Measurements from ENCODE around the gene HECTD4. TPM values are rescaled to one million over a fixed set of nuclear protein-coding genes. Genes with fewer than 3 reads are reported as not detected.

HECTD4 gene
- total and polyA plus RNA-seq, 9 of the 15 experiments (the other 6 are each of a cell fraction or from before 2014, with no cell fraction given): 3.5 to 33.3 (median 13.5) TPM

DNA sequence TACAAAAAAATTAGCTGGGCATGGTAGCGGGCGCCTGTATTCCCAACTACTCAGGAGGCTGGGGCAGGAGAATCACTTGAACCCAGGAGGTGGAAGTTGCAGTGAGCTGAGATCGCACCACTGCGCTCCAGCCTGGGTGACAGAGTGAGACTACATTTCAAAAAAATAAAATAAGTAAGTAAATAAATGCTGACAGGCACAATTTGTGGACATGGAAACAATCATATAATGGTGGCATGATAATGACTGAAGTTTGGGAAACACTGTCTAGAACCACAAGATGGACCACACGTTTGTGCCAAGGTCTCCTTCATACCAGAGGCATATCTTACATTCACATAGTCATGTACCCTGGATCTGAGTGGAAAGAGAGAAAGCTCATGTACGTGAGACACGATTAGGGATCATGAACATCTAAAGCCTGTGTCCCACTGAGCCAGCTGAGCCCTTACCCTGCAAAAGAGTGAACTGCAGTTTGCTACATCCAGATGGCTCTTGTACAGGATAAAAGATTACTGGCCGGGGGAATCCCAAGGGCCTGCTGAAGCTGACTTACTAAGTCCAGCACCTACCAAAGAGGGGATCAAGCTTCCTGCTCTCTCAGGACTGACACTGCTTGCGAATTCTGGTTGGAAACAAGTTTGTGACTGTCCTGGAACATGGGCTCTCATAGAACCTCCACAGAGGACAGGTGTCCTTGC is 194.0 kb downstream of the HECTD4 start:
- Histone ChIP-seq H3K4me3 (no peak overlapping the region), H2AFZ (ENCODE audit: low read depth, low read length) (no peak overlapping the region), H3K79me2 (ENCODE audit: control insufficient read depth, insufficient read depth, low read length) (no peaks in the 10 kb centered on the region), H3K27ac (ENCODE audit: extremely low read depth, low read depth, low read length) (no peak overlapping the region), H3K27me3 (ENCODE audit: control insufficient read depth in 2 of 2, insufficient read depth in 2 of 2, low read length in 2 of 2) (no peaks in the 10 kb centered on the region), H3K4me1 (replicated peaks in 1 of 2; ENCODE audit: control insufficient read depth in 2 of 2, insufficient read depth in 2 of 2, low read length in 2 of 2) (no peaks in the 10 kb centered on the region), H3K36me3 (ENCODE audit: control insufficient read depth, insufficient read depth, low read length) (peaks cover 60% of the 10 kb centered on the region; the same call in 2 of the 3 replicates), H3K9ac (ENCODE audit: insufficient read depth in 1 of 2, low read depth in 2 of 2, low read length in 2 of 2) (no peak overlapping the region), H4K20me1 (replicated peaks; ENCODE audit: control insufficient read depth, insufficient read depth, low read length) (no peaks in the 10 kb centered on the region), H3K9me1 (ENCODE audit: control insufficient read depth, insufficient read depth, low read length) (peaks cover 5% of the 10 kb centered on the region), H3K4me2 (ENCODE audit: insufficient read depth, low read length) (no peak overlapping the region), H3K9me3 (replicated peaks; ENCODE audit: control insufficient read depth, insufficient read depth, low read depth, low read length) (no peaks in the 10 kb centered on the region)
- intact Hi-C loops (cut with micrococcal nuclease) (no loop called here), in situ Hi-C loops (cut with MboI) (no loop called here)
- FAIRE-seq (no peak), ATAC-seq (no peak), DNase-seq (ENCODE audit: extremely low read depth in 1 of 4, low spot score in 3 of 4) (no peak)
- WGBS (ENCODE audit: insufficient coverage, low coverage, missing lambda C conversion rate): 88% methylated on average over 9 of the region's 9 CpGs
- TF ChIP-seq C11orf30 (IDR thresholded peaks at IDR 0.05; ENCODE audit: low read depth): peak; percentile 75
- no peak for TF ChIP-seq DPF2 (IDR thresholded peaks at IDR 0.05)
- TF ChIP-seq MAFF (IDR thresholded peaks at IDR 0.05; ENCODE audit: low read length): peak; percentile 59
- TF ChIP-seq MAFK (IDR thresholded peaks at IDR 0.05; ENCODE audit: low read length): peak; percentile 63
- TF ChIP-seq ZNF316 (IDR thresholded peaks at IDR 0.05): peak; percentile 86
- peak; percentile 77 for TF ChIP-seq MAFG (tag; conservative IDR thresholded peaks at IDR 0.05)
- TF ChIP-seq, protein P1, sequence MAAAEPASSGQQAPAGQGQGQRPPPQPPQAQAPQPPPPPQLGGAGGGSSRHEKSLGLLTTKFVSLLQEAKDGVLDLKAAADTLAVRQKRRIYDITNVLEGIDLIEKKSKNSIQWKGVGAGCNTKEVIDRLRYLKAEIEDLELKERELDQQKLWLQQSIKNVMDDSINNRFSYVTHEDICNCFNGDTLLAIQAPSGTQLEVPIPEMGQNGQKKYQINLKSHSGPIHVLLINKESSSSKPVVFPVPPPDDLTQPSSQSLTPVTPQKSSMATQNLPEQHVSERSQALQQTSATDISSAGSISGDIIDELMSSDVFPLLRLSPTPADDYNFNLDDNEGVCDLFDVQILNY (CRISPR knock-in tag; IDR thresholded peaks at IDR 0.05): no peak
- BruUV-seq (replicated peaks): no TSS peak
- ChIA-PET CTCF (ENCODE audit: low intra/inter-chr PET ratio) (no interaction called here), POLR2A (interaction anchor here (0.7 to 1.1 kb wide), 3 partner anchors 10 to 19 kb away, joined by 3 to 5 read pairs (median 3); no protein-coding TSS in a partner anchor)

Data from K562 (cell line).